ENCODE data around the gene FTSJ1.
"Not testable (repeated sequence)": the region's sequence is repeated elsewhere in the genome, so short reads cannot be mapped to it uniquely, and the experiment has no call there.

The FTSJ1 gene

GRCh38 chrX:48520455-48520854 lies 44.5 kb downstream of the FTSJ1 start:
- H3K9me3 ChIP-seq, result no peaks in the 10 kb centered on the region
- H3K27ac ChIP-seq, result no peak overlapping the region
- no peaks in the 10 kb centered on the region for H3K27me3 ChIP-seq
- H3K4me3 ChIP-seq (ENCODE audit: low read depth in 1 of 2, low read length in 1 of 2), result no peak overlapping the region
- no peaks in the 10 kb centered on the region for H3K36me3 ChIP-seq
- TF ChIP-seq CTCF (IDR thresholded peaks at IDR 0.05), result no peak
- peaks cover 5 to 21% of the 10 kb centered on the region in 2 experiments for H3K4me1 ChIP-seq (ENCODE audit: control insufficient read depth in 1 of 2, insufficient read depth in 1 of 2, low read depth in 1 of 2, low read length in 1 of 2)

GRCh38 chrX:48520976-48521352 lies 45.0 kb downstream of the FTSJ1 start:
- Histone ChIP-seq H3K27me3 (no peaks in the 10 kb centered on the region), H3K4me3 (ENCODE audit: low read depth in 1 of 2, low read length in 1 of 2) (peak overlapping the region; percentile 68 to 76), H3K36me3 (no peaks in the 10 kb centered on the region), H3K27ac (peak overlapping the region; percentile 79), H3K4me1 (ENCODE audit: control insufficient read depth in 1 of 2, insufficient read depth in 1 of 2, low read depth in 1 of 2, low read length in 1 of 2) (peaks cover 5 to 21% of the 10 kb centered on the region in 2 experiments), H3K9me3 (no peaks in the 10 kb centered on the region)
- no peak for TF ChIP-seq CTCF (IDR thresholded peaks at IDR 0.05)

GRCh38 chrX:48521353-48522243 lies 45.6 kb downstream of the FTSJ1 start, which contains the start of gene EBP:
Gene EBP (plus strand): TSS chrX:48521808. CDS start chrX:48523772, 1,964 bp downstream.
- no peak for TF ChIP-seq CTCF (IDR thresholded peaks at IDR 0.05)
- no peaks in the 10 kb centered on the region for H3K36me3 ChIP-seq

GRCh38 chrX:48522291-48522690 lies 46.3 kb downstream of the FTSJ1 start:
- Histone ChIP-seq H3K27ac (peak overlapping the region; percentile 79), H3K4me3 (ENCODE audit: low read depth in 1 of 2, low read length in 1 of 2) (peak overlapping the region; percentile 68 to 76), H3K27me3 (no peaks in the 10 kb centered on the region), H3K9me3 (no peaks in the 10 kb centered on the region), H3K36me3 (no peaks in the 10 kb centered on the region), H3K4me1 (ENCODE audit: control insufficient read depth in 1 of 2, insufficient read depth in 1 of 2, low read depth in 1 of 2, low read length in 1 of 2) (peaks cover 5 to 21% of the 10 kb centered on the region in 2 experiments)
- no peak for TF ChIP-seq CTCF (IDR thresholded peaks at IDR 0.05)

More at GRCh38 chrX:48521353-48522243, 45.6 kb downstream of the FTSJ1 start, which contains the start of gene EBP:
- H3K4me3 ChIP-seq (ENCODE audit: low read depth in 1 of 2, low read length in 1 of 2), result peak within 1 kb of the TSS; percentile 68 to 76
- H3K27ac ChIP-seq, result peak within 1 kb of the TSS; percentile 79
- no peaks in the 10 kb centered on the region for H3K27me3 ChIP-seq
- H3K4me1 ChIP-seq (ENCODE audit: control insufficient read depth in 1 of 2, insufficient read depth in 1 of 2, low read depth in 1 of 2, low read length in 1 of 2), result peaks cover 5 to 21% of the 10 kb centered on the region in 2 experiments
- H3K9me3 ChIP-seq, result no peaks in the 10 kb centered on the region

GRCh38 chrX:48523682-48524081 lies 47.7 kb downstream of the FTSJ1 start:
- no peak overlapping the region for H3K4me3 ChIP-seq (ENCODE audit: low read depth in 1 of 2, low read length in 1 of 2)
- no peaks in the 10 kb centered on the region for H3K36me3 ChIP-seq
- H3K27ac ChIP-seq, result no peak overlapping the region
- no peaks in the 10 kb centered on the region for H3K9me3 ChIP-seq
- H3K4me1 ChIP-seq (ENCODE audit: control insufficient read depth in 1 of 2, insufficient read depth in 1 of 2, low read depth in 1 of 2, low read length in 1 of 2), result peaks cover 5 to 21% of the 10 kb centered on the region in 2 experiments
- no peak for TF ChIP-seq CTCF (IDR thresholded peaks at IDR 0.05)
- H3K27me3 ChIP-seq, result no peaks in the 10 kb centered on the region

- H3K27ac ChIP-seq; H3K36me3 ChIP-seq; H3K27me3 ChIP-seq; H3K9me3 ChIP-seq; H3K4me3 ChIP-seq (ENCODE audit: low read depth in 1 of 2, low read length in 1 of 2): not testable (repeated sequence)
- H3K4me1 ChIP-seq (ENCODE audit: control insufficient read depth in 1 of 2, insufficient read depth in 1 of 2, low read depth in 1 of 2, low read length in 1 of 2), result peaks cover 5 to 12% of the 10 kb centered on the region in 2 experiments
These were observed 49.9 kb downstream of the FTSJ1 start for GRCh38 chrX:48525853-48526252.
